IPS-18a (cell line): ENCODE data around the gene TTC4.
"Not testable (repeated sequence)": the region's sequence is repeated elsewhere in the genome, so short reads cannot be mapped to it uniquely, and the experiment has no call there.

ENCODE experiments used
- H3K27ac ChIP-seq: one replicate; pipeline ENCODE4 v1.5.1; 2013; ENCODE audit warnings: low read length
- H3K27me3 ChIP-seq: one replicate; pipeline ENCODE4 v1.6.1; 2013; ENCODE audit warnings: mild to moderate bottlenecking, low read length; ENCODE audit not compliant: control insufficient read depth, insufficient read depth
- H3K36me3 ChIP-seq: one replicate; pipeline ENCODE4 v1.6.1; 2013; ENCODE audit warnings: low read depth, low read length; ENCODE audit not compliant: control insufficient read depth
- H3K4me1 ChIP-seq: one replicate; pipeline ENCODE4 v1.6.1; 2013; ENCODE audit warnings: low read depth, low read length; ENCODE audit not compliant: control insufficient read depth
- H3K4me3 ChIP-seq: one replicate; pipeline ENCODE4 v1.5.1; 2013; ENCODE audit warnings: low read length
- H3K9ac ChIP-seq: one replicate; pipeline ENCODE4 v1.6.1; 2013; ENCODE audit warnings: mild to moderate bottlenecking, low read length, moderate library complexity
- H3K9me3 ChIP-seq: one replicate; pipeline ENCODE4 v1.6.1; 2013; ENCODE audit warnings: low read depth, low read length; ENCODE audit not compliant: control insufficient read depth

Gene TTC4

GRCh38 chr1:54772951-54773350, 57.3 kb downstream of the TTC4 start:
- Histone ChIP-seq H3K27me3 (no peaks in the 10 kb centered on the region), H3K4me3 (no peak overlapping the region), H3K4me1 (no peaks in the 10 kb centered on the region), H3K27ac (no peak overlapping the region), H3K9ac (no peak overlapping the region), H3K36me3 (no peaks in the 10 kb centered on the region), H3K9me3 (no peaks in the 10 kb centered on the region)

- Histone ChIP-seq H3K4me1 (no peaks in the 10 kb centered on the region), H3K9ac (no peak overlapping the region), H3K27ac (no peak overlapping the region), H3K9me3 (no peaks in the 10 kb centered on the region), H3K27me3 (no peaks in the 10 kb centered on the region), H3K4me3 (no peak overlapping the region), H3K36me3 (no peaks in the 10 kb centered on the region)
These were observed 59.3 kb downstream of the TTC4 start for GRCh38 chr1:54774820-54775498.

GRCh38 chr1:54775828-54776721, 60.4 kb downstream of the TTC4 start:
- not testable (repeated sequence) for H3K4me3 ChIP-seq, H3K36me3 ChIP-seq, H3K9ac ChIP-seq, H3K9me3 ChIP-seq, H3K27me3 ChIP-seq, H3K4me1 ChIP-seq, H3K27ac ChIP-seq

- Histone ChIP-seq H3K36me3 (no peaks in the 10 kb centered on the region), H3K27me3 (no peaks in the 10 kb centered on the region), H3K27ac (no peak overlapping the region), H3K4me1 (no peaks in the 10 kb centered on the region), H3K9me3 (no peaks in the 10 kb centered on the region), H3K4me3 (no peak overlapping the region), H3K9ac (no peak overlapping the region)
These were observed 61.4 kb downstream of the TTC4 start for GRCh38 chr1:54777011-54777410.

- H3K4me1 ChIP-seq = no peaks in the 10 kb centered on the region
- H3K9ac ChIP-seq = no peak overlapping the region
- no peak overlapping the region for H3K27ac ChIP-seq
- no peaks in the 10 kb centered on the region for H3K36me3 ChIP-seq
- H3K9me3 ChIP-seq = no peaks in the 10 kb centered on the region
- no peaks in the 10 kb centered on the region for H3K27me3 ChIP-seq
- H3K4me3 ChIP-seq = no peak overlapping the region
These were observed 61.8 kb downstream of the TTC4 start for GRCh38 chr1:54777431-54777830.

- H3K27me3 ChIP-seq = no peaks in the 10 kb centered on the region
- H3K4me1 ChIP-seq = no peaks in the 10 kb centered on the region
- no peak overlapping the region for H3K4me3 ChIP-seq
These were observed 65.5 kb downstream of the TTC4 start for GRCh38 chr1:54781023-54781723.

GRCh38 chr1:54782156-54782555, 66.5 kb downstream of the TTC4 start:
- H3K4me1 ChIP-seq = no peaks in the 10 kb centered on the region
- no peak overlapping the region for H3K9ac ChIP-seq
- H3K9me3 ChIP-seq = no peaks in the 10 kb centered on the region
- no peaks in the 10 kb centered on the region for H3K36me3 ChIP-seq
- no peak overlapping the region for H3K27ac ChIP-seq
- no peaks in the 10 kb centered on the region for H3K27me3 ChIP-seq
- H3K4me3 ChIP-seq = no peak overlapping the region

More at GRCh38 chr1:54781023-54781723, 65.5 kb downstream of the TTC4 start:
- H3K9ac ChIP-seq = no peak overlapping the region
- H3K27ac ChIP-seq = no peak overlapping the region
- H3K9me3 ChIP-seq = no peaks in the 10 kb centered on the region
- no peaks in the 10 kb centered on the region for H3K36me3 ChIP-seq

- Histone ChIP-seq H3K9ac (no peak overlapping the region), H3K27me3 (no peaks in the 10 kb centered on the region), H3K4me3 (no peak overlapping the region), H3K9me3 (no peaks in the 10 kb centered on the region), H3K4me1 (no peaks in the 10 kb centered on the region), H3K36me3 (no peaks in the 10 kb centered on the region), H3K27ac (no peak overlapping the region)
These were observed 66.9 kb downstream of the TTC4 start for GRCh38 chr1:54782588-54782987.

- peaks cover 7% of the 10 kb centered on the region for H3K4me1 ChIP-seq
- no peak overlapping the region for H3K9ac ChIP-seq
- no peaks in the 10 kb centered on the region for H3K36me3 ChIP-seq
- no peaks in the 10 kb centered on the region for H3K27me3 ChIP-seq
- no peak overlapping the region for H3K4me3 ChIP-seq
- H3K9me3 ChIP-seq = no peaks in the 10 kb centered on the region
- no peak overlapping the region for H3K27ac ChIP-seq
These were observed 68.4 kb downstream of the TTC4 start for GRCh38 chr1:54784066-54784465.

- Histone ChIP-seq H3K9ac (no peak overlapping the region), H3K27me3 (no peaks in the 10 kb centered on the region), H3K4me1 (peaks cover 8% of the 10 kb centered on the region), H3K36me3 (no peaks in the 10 kb centered on the region), H3K9me3 (no peaks in the 10 kb centered on the region), H3K4me3 (no peak overlapping the region), H3K27ac (no peak overlapping the region)
These were observed 71.1 kb downstream of the TTC4 start for GRCh38 chr1:54786778-54787177.

- H3K27ac ChIP-seq = no peak overlapping the region
- no peaks in the 10 kb centered on the region for H3K36me3 ChIP-seq
- H3K9me3 ChIP-seq = no peaks in the 10 kb centered on the region
- no peak overlapping the region for H3K9ac ChIP-seq
- H3K4me1 ChIP-seq = peaks cover 8% of the 10 kb centered on the region
- H3K27me3 ChIP-seq = no peaks in the 10 kb centered on the region
- H3K4me3 ChIP-seq = no peak overlapping the region
These were observed 71.9 kb downstream of the TTC4 start for GRCh38 chr1:54787604-54788003.
